Measurements from ENCODE around the gene TSHZ3.

- TF ChIP-seq CTCF (IDR thresholded peaks at IDR 0.05) (no peak), EP300 (IDR thresholded peaks at IDR 0.05) (no peak), POLR2AphosphoS5 (IDR thresholded peaks at IDR 0.05) (no peak)
Measured at GRCh38 chr19:31269425-31270127, 79.7 kb downstream of the TSHZ3 start.

All from stomach (tissue), 4 donors.